OCI-LY1 (cell line): ENCODE results near the gene ENPP7.

Source experiments
- CTCF ChIP-seq: fragments of 200-600 bp; sonication (generic), shearing (Covaris generic); IDR thresholded peaks from 2 replicates; pipeline ENCODE4 v1.5.1; 2017; ENCODE audit warnings: mild to moderate bottlenecking, antibody characterized with exemption, low read length, moderate library complexity, mixed read lengths
- EZH2 ChIP-seq: fragments of 200-600 bp; sonication (generic), shearing (Covaris generic); IDR thresholded peaks from 2 replicates; pipeline ENCODE4 v1.8.0; 2017; ENCODE audit warnings: borderline replicate concordance, mixed run types, mild to moderate bottlenecking, antibody characterized with exemption, low read length, moderate library complexity, mixed read lengths

GRCh38 chr17:79748295-79749099 lies 17.8 kb downstream of the ENPP7 start:
- no peak for TF ChIP-seq EZH2
- no peak for TF ChIP-seq CTCF
